ENCODE results near the gene FYCO1.
"Not testable (repeated sequence)": the region's sequence is repeated elsewhere in the genome, so short reads cannot be mapped to it uniquely, and the experiment has no call there.

FYCO1 gene

GRCh38 chr3:46001178-46001577, 5.6 kb upstream of the FYCO1 start:
- H3K27ac Mint-ChIP-seq (ENCODE audit: low read depth) = no peak overlapping the region
- no peaks in the 10 kb centered on the region for H3K9me3 Mint-ChIP-seq
- no peaks in the 10 kb centered on the region for H3K27me3 Mint-ChIP-seq
- no peak overlapping the region for H3K4me3 Mint-ChIP-seq
- peaks cover 9% of the 10 kb centered on the region for H3K4me1 Mint-ChIP-seq
- H3K36me3 Mint-ChIP-seq (ENCODE audit: insufficient read depth) = no peaks in the 10 kb centered on the region
- DNase-seq (ENCODE audit: low spot score in 2 of 2) = no peak
- no peak for ATAC-seq (replicated peaks; ENCODE audit: extremely low read depth, poor library complexity, severe bottlenecking)

DNA sequence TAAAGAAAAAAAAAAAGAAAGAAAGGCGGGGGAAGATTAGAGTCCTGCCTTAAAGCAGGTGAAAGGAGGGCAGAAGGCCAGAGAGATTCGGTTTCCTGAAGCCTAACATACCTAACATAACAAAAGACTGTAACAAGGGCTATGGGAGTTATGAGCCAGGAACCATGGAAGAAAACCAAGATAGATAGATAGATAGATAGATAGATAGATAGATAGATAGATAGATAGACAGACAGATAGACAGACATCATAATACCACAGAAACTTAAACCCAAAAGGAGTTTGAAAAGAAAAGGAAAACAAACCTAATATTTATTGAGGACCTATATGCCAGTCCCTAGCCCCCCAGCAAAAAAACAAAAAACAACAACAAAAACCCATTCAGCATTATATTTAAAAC, 2.3 kb upstream of the FYCO1 start:
- Mint-ChIP-seq H3K4me3 (no peak overlapping the region), H3K4me1 (peaks cover 18% of the 10 kb centered on the region), H3K27ac (ENCODE audit: low read depth) (no peak overlapping the region), H3K27me3 (no peaks in the 10 kb centered on the region), H3K36me3 (ENCODE audit: insufficient read depth) (peaks cover 2% of the 10 kb centered on the region), H3K9me3 (no peaks in the 10 kb centered on the region)
- ATAC-seq (replicated peaks; ENCODE audit: extremely low read depth, poor library complexity, severe bottlenecking) (no peak), DNase-seq (ENCODE audit: low spot score in 2 of 2) (no peak)

- H3K36me3 Mint-ChIP-seq (ENCODE audit: insufficient read depth); DNase-seq (ENCODE audit: low spot score in 2 of 2); H3K9me3 Mint-ChIP-seq; H3K27me3 Mint-ChIP-seq; H3K27ac Mint-ChIP-seq (ENCODE audit: low read depth); ATAC-seq (replicated peaks; ENCODE audit: extremely low read depth, poor library complexity, severe bottlenecking); H3K4me3 Mint-ChIP-seq: not testable (repeated sequence)
- H3K4me1 Mint-ChIP-seq = peaks cover 23% of the 10 kb centered on the region
Measured at GRCh38 chr3:45997499-45997898, 1.9 kb upstream of the FYCO1 start.

GRCh38 chr3:45994419-45995235, 997 bp downstream of the FYCO1 start:
- H3K4me3 Mint-ChIP-seq = peak overlapping the region; percentile 80
- ATAC-seq (replicated peaks; ENCODE audit: extremely low read depth, poor library complexity, severe bottlenecking) (peak; percentile 76), DNase-seq (ENCODE audit: low spot score in 2 of 2) (peak; percentile 28 to 62)
- H3K4me1 Mint-ChIP-seq = peaks cover 48% of the 10 kb centered on the region
- peak overlapping the region; percentile 70 for H3K27ac Mint-ChIP-seq (ENCODE audit: low read depth)
- H3K27me3 Mint-ChIP-seq = no peaks in the 10 kb centered on the region
- no peaks in the 10 kb centered on the region for H3K9me3 Mint-ChIP-seq
- H3K36me3 Mint-ChIP-seq (ENCODE audit: insufficient read depth) = peaks cover 2% of the 10 kb centered on the region

DNA sequence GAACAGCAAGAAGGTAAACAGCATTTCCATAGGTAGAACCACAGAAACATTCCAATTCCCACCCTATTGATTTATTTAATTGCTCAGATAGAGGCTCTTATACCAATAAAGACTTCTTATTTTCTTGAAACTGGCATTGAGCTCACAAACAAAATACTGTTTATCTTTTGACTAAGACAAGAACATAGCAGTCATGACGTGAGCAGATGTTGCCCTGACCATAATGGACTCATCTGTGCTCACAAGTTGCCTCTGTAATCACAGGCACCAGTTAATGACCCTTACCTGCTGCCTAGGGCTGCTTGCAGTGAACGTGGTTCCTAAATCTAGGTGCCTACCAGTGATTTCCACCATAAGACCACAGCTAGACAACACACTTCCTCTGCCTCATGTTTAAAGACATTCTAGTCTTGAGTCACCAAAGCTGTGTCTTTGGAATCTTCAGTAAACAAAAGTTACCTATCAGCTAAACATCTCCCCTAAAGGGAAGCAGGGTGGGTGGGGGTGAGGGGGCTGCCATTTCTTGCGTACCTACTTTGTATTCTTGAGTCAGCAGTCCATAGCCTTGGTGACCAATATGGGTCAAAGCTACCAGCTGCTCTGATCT, 2.1 kb downstream of the FYCO1 start:
- DNase-seq (ENCODE audit: low spot score in 2 of 2) (peak in 1 of 2 donors; percentile 16), ATAC-seq (replicated peaks; ENCODE audit: extremely low read depth, poor library complexity, severe bottlenecking) (peak; percentile 30)
- H3K4me1 Mint-ChIP-seq = peaks cover 59% of the 10 kb centered on the region
- H3K36me3 Mint-ChIP-seq (ENCODE audit: insufficient read depth) = peaks cover 2% of the 10 kb centered on the region
- peak overlapping the region; percentile 80 for H3K4me3 Mint-ChIP-seq
- H3K27me3 Mint-ChIP-seq = no peaks in the 10 kb centered on the region
- peak overlapping the region; percentile 79 for H3K27ac Mint-ChIP-seq (ENCODE audit: low read depth)
- no peaks in the 10 kb centered on the region for H3K9me3 Mint-ChIP-seq

GRCh38 chr3:45992821-45993221, 2.8 kb downstream of the FYCO1 start:
- ATAC-seq (replicated peaks; ENCODE audit: extremely low read depth, poor library complexity, severe bottlenecking) = no peak
- no peaks in the 10 kb centered on the region for H3K9me3 Mint-ChIP-seq
- peaks cover 66% of the 10 kb centered on the region for H3K4me1 Mint-ChIP-seq
- peaks cover 2% of the 10 kb centered on the region for H3K36me3 Mint-ChIP-seq (ENCODE audit: insufficient read depth)
- H3K27ac Mint-ChIP-seq (ENCODE audit: low read depth) = peak overlapping the region; percentile 79
- DNase-seq (ENCODE audit: low spot score in 2 of 2) = no peak
- no peaks in the 10 kb centered on the region for H3K27me3 Mint-ChIP-seq
- peak overlapping the region; percentile 80 for H3K4me3 Mint-ChIP-seq

DNA sequence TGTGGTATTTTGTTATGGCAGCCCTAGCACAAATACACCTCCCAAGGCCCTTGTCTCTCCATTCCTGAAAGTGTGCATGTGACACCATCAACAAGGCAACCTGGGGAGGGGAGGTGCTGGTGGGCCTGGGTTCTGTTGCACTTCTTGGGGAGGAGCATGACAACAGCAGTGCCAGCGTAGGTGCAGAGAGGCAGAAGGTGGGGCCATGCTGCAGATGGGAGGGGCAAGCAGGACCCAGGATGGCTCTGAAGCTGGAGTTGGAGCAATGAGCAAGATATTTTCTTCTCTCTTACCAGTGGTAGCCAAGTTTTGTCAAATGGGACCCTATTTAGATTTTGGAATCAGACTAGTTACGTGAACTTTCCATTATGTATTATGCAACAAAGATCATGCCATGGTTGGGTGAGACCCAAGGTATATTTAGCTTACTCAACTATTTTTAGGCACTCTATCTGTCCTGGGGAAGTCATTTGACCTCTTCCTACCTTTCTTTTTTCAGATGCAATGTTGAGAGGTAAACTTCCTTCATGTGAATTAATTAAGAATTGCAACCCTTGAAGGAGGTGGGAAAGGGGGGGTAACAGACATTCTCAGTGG, 3.4 kb downstream of the FYCO1 start:
- no peaks in the 10 kb centered on the region for H3K27me3 Mint-ChIP-seq
- peak overlapping the region; percentile 79 for H3K27ac Mint-ChIP-seq (ENCODE audit: low read depth)
- H3K9me3 Mint-ChIP-seq = no peaks in the 10 kb centered on the region
- H3K36me3 Mint-ChIP-seq (ENCODE audit: insufficient read depth) = peaks cover 2% of the 10 kb centered on the region
- ATAC-seq (replicated peaks; ENCODE audit: extremely low read depth, poor library complexity, severe bottlenecking) = no peak
- DNase-seq (ENCODE audit: low spot score in 2 of 2) = no peak
- H3K4me3 Mint-ChIP-seq = peak overlapping the region; percentile 80
- H3K4me1 Mint-ChIP-seq = peaks cover 72% of the 10 kb centered on the region

DNA sequence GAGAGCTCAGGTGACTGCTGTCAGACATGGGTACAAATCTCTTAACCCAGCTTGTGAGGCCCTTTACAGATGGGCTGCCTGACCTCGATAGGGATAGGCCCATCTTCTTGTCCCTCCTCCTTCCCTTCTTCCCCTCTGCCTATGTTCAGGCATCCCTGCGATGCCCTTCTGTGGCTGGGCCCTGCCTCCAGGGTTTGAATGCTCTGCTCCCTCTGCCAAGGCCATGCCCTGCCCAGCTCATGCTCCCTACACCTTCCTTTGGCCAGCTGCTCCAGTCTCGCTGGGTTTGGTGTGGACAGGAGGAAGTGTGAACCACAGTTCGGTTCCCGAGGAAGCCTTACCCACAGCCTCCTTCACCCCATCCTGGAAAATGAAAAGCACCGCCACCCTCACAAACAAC, 4.3 kb downstream of the FYCO1 start:
- H3K4me3 Mint-ChIP-seq = peak overlapping the region; percentile 80
- ATAC-seq (replicated peaks; ENCODE audit: extremely low read depth, poor library complexity, severe bottlenecking) = no peak
- peaks cover 74% of the 10 kb centered on the region for H3K4me1 Mint-ChIP-seq
- no peaks in the 10 kb centered on the region for H3K27me3 Mint-ChIP-seq
- no peaks in the 10 kb centered on the region for H3K9me3 Mint-ChIP-seq
- peaks cover 2% of the 10 kb centered on the region for H3K36me3 Mint-ChIP-seq (ENCODE audit: insufficient read depth)
- no peak for DNase-seq (ENCODE audit: low spot score in 2 of 2)
- H3K27ac Mint-ChIP-seq (ENCODE audit: low read depth) = peak overlapping the region; percentile 79

GRCh38 chr3:45990181-45990580, 5.4 kb downstream of the FYCO1 start:
- ATAC-seq (replicated peaks; ENCODE audit: extremely low read depth, poor library complexity, severe bottlenecking) (no peak), DNase-seq (ENCODE audit: low spot score in 2 of 2) (no peak)
- peaks cover 81% of the 10 kb centered on the region for H3K4me1 Mint-ChIP-seq
- H3K36me3 Mint-ChIP-seq (ENCODE audit: insufficient read depth) = peaks cover 2% of the 10 kb centered on the region
- peak overlapping the region; percentile 79 for H3K27ac Mint-ChIP-seq (ENCODE audit: low read depth)
- H3K9me3 Mint-ChIP-seq = no peaks in the 10 kb centered on the region
- peak overlapping the region; percentile 4 for H3K4me3 Mint-ChIP-seq
- no peaks in the 10 kb centered on the region for H3K27me3 Mint-ChIP-seq

GRCh38 chr3:45988804-45989203, 6.8 kb downstream of the FYCO1 start:
- H3K36me3 Mint-ChIP-seq (ENCODE audit: insufficient read depth) = peaks cover 8% of the 10 kb centered on the region
- peak overlapping the region; percentile 69 for H3K27ac Mint-ChIP-seq (ENCODE audit: low read depth)
- DNase-seq (ENCODE audit: low spot score in 2 of 2) (no peak), ATAC-seq (replicated peaks; ENCODE audit: extremely low read depth, poor library complexity, severe bottlenecking) (no peak)
- no peaks in the 10 kb centered on the region for H3K9me3 Mint-ChIP-seq
- H3K4me1 Mint-ChIP-seq = peaks cover 86% of the 10 kb centered on the region
- no peak overlapping the region for H3K4me3 Mint-ChIP-seq
- no peaks in the 10 kb centered on the region for H3K27me3 Mint-ChIP-seq

DNA sequence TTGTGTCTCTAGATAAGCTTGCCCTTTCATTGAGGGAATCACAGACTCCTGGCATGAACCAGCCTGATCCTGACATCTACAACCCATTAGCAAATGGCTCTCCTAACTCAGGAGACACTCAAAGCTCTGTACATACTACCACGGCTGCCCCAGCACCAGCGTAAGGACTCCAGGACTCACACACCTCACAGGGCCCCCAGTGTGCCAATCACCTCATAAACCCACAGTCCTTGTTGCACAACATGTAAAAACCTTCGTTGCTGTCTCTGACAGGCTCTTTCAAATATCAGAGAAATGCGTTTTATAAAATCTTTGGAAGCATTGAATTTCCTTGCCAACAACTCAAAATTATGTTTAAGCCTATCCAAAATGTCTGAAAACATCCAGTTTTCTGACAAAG, 7.3 kb downstream of the FYCO1 start:
- Mint-ChIP-seq H3K27ac (ENCODE audit: low read depth) (peak overlapping the region; percentile 69), H3K27me3 (no peaks in the 10 kb centered on the region), H3K9me3 (no peaks in the 10 kb centered on the region), H3K4me1 (peaks cover 86% of the 10 kb centered on the region), H3K4me3 (no peak overlapping the region), H3K36me3 (ENCODE audit: insufficient read depth) (peaks cover 12% of the 10 kb centered on the region)
- DNase-seq (ENCODE audit: low spot score in 2 of 2) = no peak
- ATAC-seq (replicated peaks; ENCODE audit: extremely low read depth, poor library complexity, severe bottlenecking) = no peak

GRCh38 chr3:45987368-45988291, 8.0 kb downstream of the FYCO1 start:
- H3K36me3 Mint-ChIP-seq (ENCODE audit: insufficient read depth) = peaks cover 19% of the 10 kb centered on the region
- H3K27ac Mint-ChIP-seq (ENCODE audit: low read depth) = peak overlapping the region; percentile 69
- H3K27me3 Mint-ChIP-seq = no peaks in the 10 kb centered on the region
- no peaks in the 10 kb centered on the region for H3K9me3 Mint-ChIP-seq
- H3K4me3 Mint-ChIP-seq = peak overlapping the region; percentile 32
- H3K4me1 Mint-ChIP-seq = peaks cover 86% of the 10 kb centered on the region
- DNase-seq (ENCODE audit: low spot score in 2 of 2) (no peak), ATAC-seq (replicated peaks; ENCODE audit: extremely low read depth, poor library complexity, severe bottlenecking) (no peak)
